ENCODE data around the gene TMEM63B. TPM values are rescaled to one million over a fixed set of nuclear protein-coding genes. Genes with fewer than 3 reads are reported as not detected.
"Not testable (repeated sequence)": the region's sequence is repeated elsewhere in the genome, so short reads cannot be mapped to it uniquely, and the experiment has no call there.

Gene TMEM63B
- total RNA-seq, 4 donors from 2014 or later: 21.6 to 41.7 (median 29.3) TPM

GRCh38 chr6:44143731-44144130 lies 16.4 kb downstream of the TMEM63B start:
- no peaks in the 10 kb centered on the region for H3K4me1 ChIP-seq
- H3K4me3 ChIP-seq (replicated peaks in 1 of 3): no peak overlapping the region
- H3K27ac ChIP-seq: no peak overlapping the region
- WGBS, 2 donors: 94 to 97% methylated on average over 1 of the region's 1 CpG
- no peaks in the 10 kb centered on the region for H3K27me3 ChIP-seq
- no peak for DNase-seq
- no peaks in the 10 kb centered on the region for H3K9me3 ChIP-seq
- peaks cover 15 to 18% of the 10 kb centered on the region in 2 donors for H3K36me3 ChIP-seq
- TF ChIP-seq POLR2A (IDR thresholded peaks at IDR 0.05): no peak
- TF ChIP-seq, protein P1, sequence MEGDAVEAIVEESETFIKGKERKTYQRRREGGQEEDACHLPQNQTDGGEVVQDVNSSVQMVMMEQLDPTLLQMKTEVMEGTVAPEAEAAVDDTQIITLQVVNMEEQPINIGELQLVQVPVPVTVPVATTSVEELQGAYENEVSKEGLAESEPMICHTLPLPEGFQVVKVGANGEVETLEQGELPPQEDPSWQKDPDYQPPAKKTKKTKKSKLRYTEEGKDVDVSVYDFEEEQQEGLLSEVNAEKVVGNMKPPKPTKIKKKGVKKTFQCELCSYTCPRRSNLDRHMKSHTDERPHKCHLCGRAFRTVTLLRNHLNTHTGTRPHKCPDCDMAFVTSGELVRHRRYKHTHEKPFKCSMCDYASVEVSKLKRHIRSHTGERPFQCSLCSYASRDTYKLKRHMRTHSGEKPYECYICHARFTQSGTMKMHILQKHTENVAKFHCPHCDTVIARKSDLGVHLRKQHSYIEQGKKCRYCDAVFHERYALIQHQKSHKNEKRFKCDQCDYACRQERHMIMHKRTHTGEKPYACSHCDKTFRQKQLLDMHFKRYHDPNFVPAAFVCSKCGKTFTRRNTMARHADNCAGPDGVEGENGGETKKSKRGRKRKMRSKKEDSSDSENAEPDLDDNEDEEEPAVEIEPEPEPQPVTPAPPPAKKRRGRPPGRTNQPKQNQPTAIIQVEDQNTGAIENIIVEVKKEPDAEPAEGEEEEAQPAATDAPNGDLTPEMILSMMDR (IDR thresholded peaks at IDR 0.05): no peak
- intact Hi-C loops (cut with DNase I): no loop called here

DNA sequence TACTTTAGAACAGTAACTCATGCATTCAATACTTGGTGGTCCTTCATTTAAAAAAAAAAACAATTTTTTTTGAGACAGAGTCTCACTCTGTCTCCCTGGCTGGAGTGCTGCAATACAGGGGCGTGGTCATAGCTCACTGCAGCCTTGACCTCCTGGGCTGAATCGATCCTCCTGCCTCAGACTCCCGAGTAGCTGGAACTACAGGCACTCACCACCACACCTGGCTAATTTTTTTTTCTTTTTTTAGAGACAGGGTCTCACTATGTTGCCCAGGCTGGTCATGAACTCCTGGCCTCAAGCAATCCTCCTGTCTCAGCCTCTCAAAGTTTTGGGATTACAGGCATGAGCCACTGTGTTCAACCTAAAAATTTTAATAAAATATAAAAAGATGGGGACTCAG lies 17.2 kb downstream of the TMEM63B start:
- H3K27ac ChIP-seq; DNase-seq; H3K4me1 ChIP-seq; H3K4me3 ChIP-seq (replicated peaks in 1 of 3); H3K9me3 ChIP-seq; intact Hi-C loops (cut with DNase I); H3K27me3 ChIP-seq: not testable (repeated sequence)
- peaks cover 18 to 20% of the 10 kb centered on the region in 2 donors for H3K36me3 ChIP-seq
- 66 to 97% methylated on average over 3 of the region's 3 CpGs for WGBS, 2 donors

GRCh38 chr6:44145839-44146238 lies 18.5 kb downstream of the TMEM63B start:
- peaks cover 12 to 13% of the 10 kb centered on the region in 2 donors for H3K36me3 ChIP-seq
- TF ChIP-seq, protein P1 (IDR thresholded peaks at IDR 0.05): no peak
- TF ChIP-seq POLR2A (IDR thresholded peaks at IDR 0.05): no peak
- H3K4me3 ChIP-seq (replicated peaks in 1 of 3): no peak overlapping the region
- no peaks in the 10 kb centered on the region for H3K9me3 ChIP-seq
- no peak overlapping the region for H3K27ac ChIP-seq
- H3K27me3 ChIP-seq: no peaks in the 10 kb centered on the region
- H3K4me1 ChIP-seq: no peaks in the 10 kb centered on the region
- intact Hi-C loops (cut with DNase I): no loop called here
- no peak for DNase-seq

DNA sequence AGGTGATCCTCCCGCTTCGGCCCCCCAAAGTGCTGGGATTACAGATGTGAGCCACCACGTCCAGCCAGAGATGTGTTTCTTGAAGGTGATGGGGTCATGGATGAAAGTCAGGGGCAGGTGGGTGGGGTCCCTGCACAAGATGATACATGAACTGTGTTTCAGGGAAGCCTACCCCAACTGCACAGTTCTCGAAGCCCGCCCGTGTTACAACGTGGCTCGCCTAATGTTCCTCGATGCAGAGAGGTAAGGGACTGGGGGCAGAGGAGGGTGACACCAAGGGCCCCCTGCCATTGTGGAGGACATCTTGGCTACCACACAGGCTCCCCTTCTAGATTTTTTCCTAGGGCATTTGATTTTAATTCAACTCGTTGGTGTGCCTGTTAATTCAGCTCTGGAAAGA lies 19.3 kb downstream of the TMEM63B start:
- WGBS, 2 donors: 94 to 95% methylated on average over 10 of the region's 10 CpGs

GRCh38 chr6:44147256-44147655 lies 19.9 kb downstream of the TMEM63B start:
- intact Hi-C loops (cut with DNase I): no loop called here
- TF ChIP-seq POLR2A (IDR thresholded peaks at IDR 0.05): no peak
- TF ChIP-seq, protein P1 (IDR thresholded peaks at IDR 0.05): no peak
- no peaks in the 10 kb centered on the region for H3K9me3 ChIP-seq
- peaks cover 6 to 12% of the 10 kb centered on the region in 2 donors for H3K36me3 ChIP-seq
- peaks cover 0 to 4% of the 10 kb centered on the region in 2 donors for H3K4me1 ChIP-seq
- no peak overlapping the region for H3K4me3 ChIP-seq (replicated peaks in 1 of 3)
- H3K27ac ChIP-seq: no peak overlapping the region
- DNase-seq: no peak
- no peaks in the 10 kb centered on the region for H3K27me3 ChIP-seq
- WGBS, 2 donors: 84 to 93% methylated on average over 7 of the region's 7 CpGs

More for the DNA sequence above, 19.3 kb downstream of the TMEM63B start:
- Histone ChIP-seq H3K4me1 (peaks cover 0 to 2% of the 10 kb centered on the region in 2 donors), H3K9me3 (no peaks in the 10 kb centered on the region), H3K4me3 (replicated peaks in 1 of 3) (no peak overlapping the region), H3K27me3 (no peaks in the 10 kb centered on the region), H3K27ac (no peak overlapping the region), H3K36me3 (peaks cover 6 to 12% of the 10 kb centered on the region in 2 donors)
- intact Hi-C loops (cut with DNase I): no loop called here
- no peak for TF ChIP-seq POLR2A (IDR thresholded peaks at IDR 0.05)
- TF ChIP-seq, protein P1 (IDR thresholded peaks at IDR 0.05): no peak
- DNase-seq: no peak

DNA sequence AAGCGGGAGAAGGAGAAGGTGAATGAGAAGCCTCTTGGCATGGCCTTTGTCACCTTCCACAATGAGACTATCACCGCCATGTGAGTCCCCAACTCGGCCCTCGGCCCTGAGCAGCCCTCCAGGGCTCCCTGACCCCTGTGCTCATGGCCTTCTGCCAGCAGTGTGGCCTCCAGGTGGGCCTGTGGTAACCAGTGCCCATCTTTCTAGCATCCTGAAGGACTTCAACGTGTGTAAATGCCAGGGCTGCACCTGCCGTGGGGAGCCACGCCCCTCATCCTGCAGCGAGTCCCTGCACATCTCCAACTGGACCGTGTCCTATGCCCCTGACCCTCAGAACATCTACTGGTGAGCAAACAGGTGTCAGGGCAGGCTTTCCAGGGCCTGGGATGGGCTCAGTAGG lies 21.0 kb downstream of the TMEM63B start:
- H3K27ac ChIP-seq: no peak overlapping the region
- no peak for DNase-seq
- H3K9me3 ChIP-seq: no peaks in the 10 kb centered on the region
- intact Hi-C loops (cut with DNase I): no loop called here
- H3K4me3 ChIP-seq (replicated peaks in 1 of 3): no peak overlapping the region
- no peak for TF ChIP-seq POLR2A (IDR thresholded peaks at IDR 0.05)
- TF ChIP-seq, protein P1 (IDR thresholded peaks at IDR 0.05): no peak
- WGBS, 2 donors: 96 to 98% methylated on average over 4 to 8 of the region's 9 CpGs
- H3K4me1 ChIP-seq: peaks cover 0 to 4% of the 10 kb centered on the region in 2 donors
- H3K27me3 ChIP-seq: no peaks in the 10 kb centered on the region
- H3K36me3 ChIP-seq: peaks cover 6 to 12% of the 10 kb centered on the region in 2 donors

Data from thyroid gland (tissue), 4 donors.